Activated CD4-positive, CD25-positive, alpha-beta regulatory T cell (primary cell): ENCODE data around the gene BAD.
"Not testable (repeated sequence)": the region's sequence is repeated elsewhere in the genome, so short reads cannot be mapped to it uniquely, and the experiment has no call there.

Experiments
- DNase-seq, 4 experiments: peaks; one replicate each; lab custom pipeline; 2025; lab: John Stamatoyannopoulos, UW

Gene BAD

DNA sequence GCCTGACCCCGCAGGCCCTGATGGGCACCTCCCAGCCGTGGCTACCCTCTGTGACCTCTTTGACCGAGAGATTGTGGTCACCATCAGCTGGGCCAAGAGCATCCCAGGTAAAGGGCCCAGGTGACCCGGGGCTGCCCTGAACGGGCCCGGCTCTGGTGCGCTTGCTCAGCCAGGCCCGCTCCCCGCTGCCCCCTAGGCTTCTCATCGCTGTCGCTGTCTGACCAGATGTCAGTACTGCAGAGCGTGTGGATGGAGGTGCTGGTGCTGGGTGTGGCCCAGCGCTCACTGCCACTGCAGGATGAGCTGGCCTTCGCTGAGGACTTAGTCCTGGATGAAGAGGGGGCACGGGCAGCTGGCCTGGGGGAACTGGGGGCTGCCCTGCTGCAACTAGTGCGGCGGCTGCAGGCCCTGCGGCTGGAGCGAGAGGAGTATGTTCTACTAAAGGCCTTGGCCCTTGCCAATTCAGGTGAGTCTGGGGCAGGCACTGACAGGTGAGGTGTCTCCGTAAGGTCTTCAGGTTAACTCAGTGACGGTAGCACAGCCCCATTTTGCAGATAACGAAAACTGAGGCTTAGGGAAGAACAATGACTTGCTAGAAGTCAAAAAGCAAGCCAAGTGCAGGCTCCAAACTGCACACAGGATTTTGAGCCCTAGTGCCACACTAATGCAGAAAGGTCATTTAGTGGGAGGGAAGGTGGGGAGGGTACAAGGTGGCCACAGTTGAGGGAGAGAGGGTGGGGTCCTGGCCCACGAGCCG, 30.5 kb upstream of the BAD start:
- no peak for DNase-seq

DNA sequence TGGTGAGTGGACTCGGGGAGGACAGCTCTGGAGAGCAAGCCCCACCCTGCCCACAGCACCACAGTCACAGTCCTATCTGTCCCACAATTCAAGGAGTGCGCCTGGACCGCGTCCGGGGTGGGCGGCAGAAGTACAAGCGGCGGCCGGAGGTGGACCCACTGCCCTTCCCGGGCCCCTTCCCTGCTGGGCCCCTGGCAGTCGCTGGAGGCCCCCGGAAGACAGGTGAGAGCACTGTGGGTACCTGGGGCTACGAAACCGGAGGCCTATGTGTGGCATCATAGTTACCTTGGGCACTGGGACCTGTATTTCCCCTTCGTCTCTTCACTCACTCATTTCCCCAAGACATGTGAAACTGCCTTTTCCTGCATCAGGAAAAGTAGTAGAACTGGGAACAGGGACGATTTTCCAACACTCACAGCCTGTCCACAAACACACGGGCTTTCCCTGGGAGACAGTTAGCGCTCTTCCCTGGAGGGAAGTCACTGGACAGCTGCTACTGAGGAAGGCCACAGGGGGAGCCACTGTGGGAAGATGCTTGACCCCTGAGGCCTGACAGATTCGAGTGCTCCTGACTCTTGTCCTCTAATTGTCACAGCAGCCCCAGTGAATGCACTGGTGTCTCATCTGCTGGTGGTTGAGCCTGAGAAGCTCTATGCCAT, 29.8 kb upstream of the BAD start:
- no peak for DNase-seq

GRCh38 chr11:64313491-64314145, 29.2 kb upstream of the BAD start:
- DNase-seq, result no peak

DNA sequence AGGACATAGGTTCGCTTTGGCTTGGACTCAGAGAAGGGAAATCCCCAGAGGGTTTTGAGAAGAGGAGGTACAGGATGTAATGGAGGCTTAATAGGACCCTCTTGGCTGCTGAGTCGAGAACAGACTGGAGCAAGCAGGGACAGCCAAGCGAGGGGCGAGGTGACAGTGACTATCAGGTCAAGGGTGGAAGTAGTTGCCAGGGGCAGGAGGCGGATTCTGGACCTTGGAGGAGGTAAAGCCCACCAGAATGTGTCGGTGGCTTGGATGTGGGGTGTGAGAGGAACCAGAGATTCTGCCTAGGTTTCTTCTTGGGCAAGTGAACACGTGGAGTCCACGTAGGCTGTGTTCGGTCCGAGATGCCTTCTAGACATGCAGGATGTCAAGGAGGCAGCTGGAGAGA, 28.5 kb upstream of the BAD start:
- no peak for DNase-seq

DNA sequence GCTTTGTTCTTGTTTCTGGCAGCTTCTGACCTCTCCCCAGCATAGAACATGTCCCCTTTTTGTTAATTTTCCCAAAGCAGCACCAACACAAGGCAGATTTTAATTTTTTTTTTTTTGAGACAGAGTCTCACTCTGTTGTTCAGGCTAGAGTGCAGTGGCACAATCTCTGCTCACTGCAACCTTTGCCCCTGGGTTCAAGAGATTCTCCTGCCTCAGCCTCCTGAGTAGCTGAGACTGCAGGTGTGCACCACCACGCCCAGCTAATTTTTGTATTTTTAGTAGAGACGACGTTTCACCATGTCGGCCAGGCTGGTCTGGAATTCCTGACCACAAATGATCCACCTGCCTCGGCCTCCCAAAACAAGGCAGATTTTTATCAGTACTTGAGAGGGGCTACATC, 23.3 kb upstream of the BAD start:
- DNase-seq, result not testable (repeated sequence)

DNA sequence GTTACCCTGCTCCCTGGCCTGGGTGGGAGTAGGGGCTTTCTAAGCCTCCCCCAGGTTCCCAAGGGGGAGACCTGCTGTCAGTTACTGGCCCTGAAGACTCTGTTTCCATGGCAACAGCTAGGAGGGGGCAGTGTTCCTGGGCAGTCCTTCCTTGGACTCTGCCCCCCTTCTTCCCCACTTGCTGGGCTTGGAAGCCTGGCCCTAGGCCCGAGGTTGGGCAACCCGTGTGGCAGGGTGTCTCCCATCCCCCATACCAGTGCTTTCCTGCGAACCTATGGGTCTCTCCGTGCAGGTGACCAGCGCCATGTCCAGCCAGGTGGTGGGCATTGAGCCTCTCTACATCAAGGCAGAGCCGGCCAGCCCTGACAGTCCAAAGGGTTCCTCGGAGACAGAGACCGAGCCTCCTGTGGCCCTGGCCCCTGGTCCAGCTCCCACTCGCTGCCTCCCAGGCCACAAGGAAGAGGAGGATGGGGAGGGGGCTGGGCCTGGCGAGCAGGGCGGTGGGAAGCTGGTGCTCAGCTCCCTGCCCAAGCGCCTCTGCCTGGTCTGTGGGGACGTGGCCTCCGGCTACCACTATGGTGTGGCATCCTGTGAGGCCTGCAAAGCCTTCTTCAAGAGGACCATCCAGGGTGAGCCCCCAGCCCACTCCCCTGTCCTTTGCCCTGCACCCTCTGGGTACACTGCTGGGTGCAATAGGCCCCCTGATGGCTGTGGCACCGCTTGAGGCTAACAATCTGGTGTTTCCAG, 22.6 kb upstream of the BAD start:
- no peak for DNase-seq

GRCh38 chr11:64306563-64306875, 22.1 kb upstream of the BAD start:
- DNase-seq, result no peak

DNA sequence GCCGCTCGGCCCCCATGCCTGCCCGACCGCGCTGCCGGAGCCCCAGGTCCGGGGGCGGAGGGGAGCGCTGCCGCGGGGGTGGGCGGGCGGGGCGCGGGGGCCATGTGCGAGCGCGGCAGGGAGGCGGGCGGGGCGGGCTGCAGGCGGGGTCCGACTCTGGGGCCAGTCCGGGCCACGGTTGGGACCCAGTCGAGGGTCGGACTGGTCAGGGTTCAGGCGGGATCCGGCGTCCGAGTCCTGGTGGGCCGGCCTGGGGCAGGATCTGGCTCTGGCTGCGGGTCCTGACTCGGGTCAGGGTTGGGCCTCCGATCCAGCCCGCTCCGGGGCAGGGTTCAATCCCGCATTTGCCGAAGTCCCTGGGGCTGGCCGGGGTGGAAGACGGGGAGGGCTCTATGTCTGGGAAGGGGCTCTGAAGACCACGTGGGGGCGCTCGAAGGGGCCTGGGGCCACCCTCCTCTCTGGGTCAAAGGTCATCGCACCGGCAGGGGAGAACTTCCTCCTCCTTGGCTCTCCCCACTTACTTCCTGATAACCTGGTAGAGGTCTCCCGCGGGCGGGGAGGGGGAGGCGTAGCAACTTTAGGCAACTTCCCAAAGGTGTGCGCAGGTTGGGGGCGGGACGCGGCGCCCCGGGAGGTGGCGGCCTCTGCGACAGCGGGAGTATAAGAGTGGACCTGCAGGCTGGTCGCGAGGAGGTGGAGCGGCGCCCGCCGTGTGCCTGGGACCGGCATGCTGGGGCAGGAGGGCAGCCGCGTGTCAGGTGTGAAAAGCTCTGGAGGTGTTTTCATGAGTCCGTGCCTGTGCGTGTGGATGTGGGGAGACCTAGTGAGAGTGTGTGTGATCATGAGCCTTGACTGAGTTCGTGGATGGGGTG, 21.5 kb upstream of the BAD start:
- DNase-seq, result peak in 3 of 4 experiments; percentile 42 to 56 (median 48)

DNA sequence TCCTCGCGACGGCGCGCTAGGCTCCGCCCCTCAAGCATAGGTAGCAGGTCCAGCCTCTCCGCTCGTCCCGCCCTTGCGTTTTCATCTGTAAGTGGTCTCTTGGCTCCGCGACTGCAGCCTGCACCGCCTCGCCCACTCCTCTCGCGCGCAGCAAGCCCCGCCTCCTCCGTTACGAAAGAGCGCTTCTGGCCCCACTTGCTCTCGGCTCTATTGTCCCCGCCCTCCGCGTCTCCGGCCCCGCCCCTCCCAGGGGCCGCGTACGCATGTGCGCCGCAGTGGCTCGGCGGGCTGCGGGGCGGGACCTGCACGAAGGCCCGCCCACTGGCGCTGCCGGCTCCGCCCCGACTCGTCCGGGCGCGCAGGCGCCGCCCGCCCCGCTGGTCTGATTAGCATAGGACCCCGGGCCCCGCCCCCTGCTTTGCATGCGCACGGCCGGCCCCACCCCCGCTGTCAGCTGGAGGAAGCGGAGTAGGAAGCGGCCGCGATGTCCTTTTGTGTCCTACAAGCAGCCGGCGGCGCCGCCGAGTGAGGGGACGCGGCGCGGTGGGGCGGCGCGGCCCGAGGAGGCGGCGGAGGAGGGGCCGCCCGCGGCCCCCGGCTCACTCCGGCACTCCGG, 20.7 kb upstream of the BAD start, which contains the start of gene ESRRA:
Gene ESRRA (plus strand): TSS at position 450 of the 616 bp plus-strand sequence. CDS start 1,656 bp downstream, outside the sequence.
- DNase-seq, result peak; percentile 99

- DNase-seq, result peak; percentile 84 to 93 (median 88)
These were observed 20.0 kb upstream of the BAD start for GRCh38 chr11:64304316-64305072.

DNA sequence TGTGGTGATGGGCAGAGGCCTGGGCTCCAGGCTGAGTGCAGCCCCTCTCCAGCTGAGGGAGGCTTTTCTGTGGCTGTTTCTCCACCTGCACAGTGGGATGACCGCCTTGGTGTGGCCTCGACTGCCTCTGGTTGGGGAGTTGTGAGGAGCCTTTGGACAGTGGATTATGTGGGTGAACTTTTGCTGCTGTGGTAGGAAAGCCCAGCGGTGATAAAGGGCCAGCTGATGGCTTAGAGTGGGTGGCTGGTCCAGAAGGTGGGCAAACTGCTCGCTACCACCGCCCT, 19.5 kb upstream of the BAD start:
- no peak for DNase-seq

GRCh38 chr11:64303109-64304031, 18.9 kb upstream of the BAD start:
- no peak for DNase-seq

DNA sequence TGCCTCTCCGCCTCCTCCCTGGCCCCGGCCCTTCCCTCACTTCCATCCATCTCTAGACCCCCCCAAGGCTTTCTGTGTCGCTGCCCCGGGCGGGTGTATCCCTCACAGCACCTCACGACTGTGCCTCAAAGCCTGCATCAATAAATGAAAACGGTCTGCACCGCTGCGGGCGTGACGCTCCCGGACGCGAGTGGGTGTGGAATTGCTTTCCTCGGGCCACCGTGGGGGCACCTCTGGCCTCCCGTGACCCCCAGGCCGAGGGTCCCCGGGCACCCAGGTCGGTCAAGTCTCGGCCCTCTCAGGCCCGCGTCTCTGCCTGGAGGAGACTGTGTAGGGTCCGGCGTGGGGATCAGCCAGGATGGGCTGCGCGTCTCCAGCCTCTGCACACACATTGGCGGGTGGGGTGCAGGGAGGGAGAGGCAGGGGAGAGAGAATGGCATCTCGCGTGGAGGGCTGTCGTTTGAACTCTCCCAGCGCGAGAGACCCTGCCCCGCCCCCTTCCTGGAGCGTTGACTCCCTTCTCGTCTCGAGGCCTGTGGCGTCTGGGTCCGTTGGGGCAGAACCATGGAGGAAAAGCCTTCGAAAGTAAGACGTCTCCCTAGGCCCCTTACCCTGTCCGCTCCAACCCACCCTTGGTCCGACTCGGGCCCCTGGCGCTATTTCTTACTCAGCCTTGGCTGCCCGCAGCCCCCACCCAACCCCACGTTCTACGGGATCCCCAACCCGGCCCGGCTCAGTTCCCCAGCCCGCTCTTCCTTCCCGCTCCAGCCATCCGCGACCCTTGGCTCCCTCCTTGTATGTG, 15.6 kb upstream of the BAD start, which contains the start of gene CATSPERZ:
Gene CATSPERZ (plus strand): TSS at position 512 of the 802 bp plus-strand sequence. CDS start 53 bp downstream, at position 565.
- no peak for DNase-seq

DNA sequence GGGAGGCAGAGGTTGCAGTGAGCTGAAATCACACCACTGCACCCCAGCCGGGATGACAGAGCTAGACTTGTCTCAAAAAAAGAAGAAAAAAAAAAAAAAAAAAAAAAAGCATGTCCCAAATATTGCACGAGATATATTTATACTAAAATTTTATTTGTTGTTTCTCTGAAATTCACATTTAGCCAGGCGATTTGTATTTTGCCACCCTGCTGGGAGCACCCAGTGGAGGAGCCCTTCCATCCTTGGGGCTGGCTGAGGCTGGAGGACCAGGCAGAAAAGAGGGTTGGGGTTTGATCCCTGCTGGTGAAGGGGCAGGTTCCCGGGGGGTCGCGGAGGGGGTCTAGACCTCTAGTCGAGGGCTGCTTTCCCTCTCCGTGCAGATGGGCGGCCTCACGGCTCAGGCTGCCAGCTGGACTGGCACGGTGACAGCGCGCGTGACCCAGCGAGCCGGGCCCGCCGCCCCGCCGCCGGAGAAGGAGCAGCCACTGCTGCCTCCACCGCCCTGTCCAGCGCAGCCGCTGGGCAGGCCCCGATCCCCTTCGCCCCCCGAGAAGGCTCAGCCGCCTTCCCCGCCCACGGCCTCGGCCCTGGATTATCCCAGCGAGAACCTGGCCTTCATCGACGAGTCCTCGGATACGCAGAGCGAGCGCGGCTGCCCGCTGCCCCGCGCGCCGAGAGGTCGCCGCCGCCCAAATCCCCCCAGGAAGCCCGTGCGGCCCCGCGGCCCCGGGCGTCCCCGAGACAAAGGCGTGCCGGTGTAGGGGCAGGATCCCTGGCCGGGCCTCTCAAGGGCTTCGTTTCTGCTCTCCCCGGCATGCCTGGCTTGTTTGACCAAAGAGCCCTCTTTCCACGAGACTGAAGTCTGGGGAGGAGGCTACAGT, 14.7 kb upstream of the BAD start:
- DNase-seq, result no peak

- no peak for DNase-seq
These were observed 13.4 kb upstream of the BAD start for GRCh38 chr11:64297699-64298358.

DNA sequence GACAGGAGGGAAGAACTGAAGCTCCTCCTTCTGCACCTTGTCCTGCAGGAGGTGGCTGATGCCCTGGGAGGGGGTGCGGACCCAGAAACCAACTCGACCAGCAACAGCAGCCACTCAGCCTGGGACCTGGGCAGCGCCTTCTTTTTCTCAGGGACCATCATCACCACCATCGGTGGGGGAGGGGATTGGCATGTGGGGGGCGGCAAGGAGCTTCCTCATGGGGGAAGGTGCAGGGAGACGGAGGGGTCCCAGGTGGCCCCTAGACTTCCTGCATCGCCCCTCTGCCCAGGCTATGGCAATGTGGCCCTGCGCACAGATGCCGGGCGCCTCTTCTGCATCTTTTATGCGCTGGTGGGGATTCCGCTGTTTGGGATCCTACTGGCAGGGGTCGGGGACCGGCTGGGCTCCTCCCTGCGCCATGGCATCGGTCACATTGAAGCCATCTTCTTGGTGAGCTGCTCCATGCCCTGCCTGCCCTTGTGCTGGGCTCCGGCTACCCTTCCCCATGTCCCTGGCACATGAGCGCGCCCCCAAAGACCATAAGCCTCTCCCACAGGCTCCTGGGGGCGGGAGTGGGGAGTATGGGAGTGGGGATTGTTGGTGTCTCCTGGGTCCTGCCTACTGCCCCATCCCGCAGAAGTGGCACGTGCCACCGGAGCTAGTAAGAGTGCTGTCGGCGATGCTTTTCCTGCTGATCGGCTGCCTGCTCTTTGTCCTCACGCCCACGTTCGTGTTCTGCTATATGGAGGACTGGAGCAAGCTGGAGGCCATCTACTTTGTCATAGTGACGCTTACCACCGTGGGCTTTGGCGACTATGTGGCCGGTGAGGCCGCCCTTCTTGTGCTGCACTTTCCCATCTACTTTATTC, 12.6 kb upstream of the BAD start:
- DNase-seq, result no peak
